GM12872 (cell line): Measurements from ENCODE around the gene SPTBN2.

Source experiments
- TF ChIP-seq, protein P1 (sequence below): IDR thresholded peaks from 3 replicates; pipeline ENCODE4 v1.5.1; 2011; ENCODE audit warnings: low read depth, mild to moderate bottlenecking, low read length, moderate library complexity; ENCODE audit not compliant: insufficient read depth

SPTBN2 gene

DNA sequence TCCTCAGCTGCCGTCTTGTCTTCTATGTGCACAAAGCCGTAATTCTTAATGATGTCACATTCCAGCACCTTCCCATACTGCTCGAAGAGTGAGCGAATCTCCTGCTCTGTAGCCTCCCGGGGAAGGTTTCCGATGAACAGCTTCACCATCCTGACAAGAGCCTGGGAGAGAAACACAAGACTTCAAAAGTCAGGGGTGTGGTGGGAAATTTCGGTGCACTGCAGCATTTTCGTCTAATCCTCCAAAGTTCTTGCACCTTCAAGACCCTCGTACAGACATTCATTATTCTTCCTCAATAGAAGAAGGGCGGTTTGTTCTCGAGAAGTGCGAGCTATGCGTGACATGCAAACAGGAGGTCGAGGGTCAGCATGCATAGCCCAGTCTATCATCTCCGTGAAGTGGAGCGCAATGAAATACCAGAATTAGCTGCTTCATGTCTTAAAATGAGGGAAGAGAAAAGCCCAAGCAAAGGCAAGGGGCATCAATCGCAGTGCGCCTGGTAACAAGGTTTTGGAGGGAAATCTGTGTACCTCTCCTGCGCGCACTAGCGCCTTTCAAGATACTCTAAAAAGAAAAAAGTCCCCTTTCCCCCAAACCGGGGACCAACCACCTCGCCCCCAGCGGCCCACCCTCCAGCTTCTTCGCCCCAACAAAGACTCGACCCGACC lies 52.0 kb downstream of the SPTBN2 start:
- TF ChIP-seq, protein P1, sequence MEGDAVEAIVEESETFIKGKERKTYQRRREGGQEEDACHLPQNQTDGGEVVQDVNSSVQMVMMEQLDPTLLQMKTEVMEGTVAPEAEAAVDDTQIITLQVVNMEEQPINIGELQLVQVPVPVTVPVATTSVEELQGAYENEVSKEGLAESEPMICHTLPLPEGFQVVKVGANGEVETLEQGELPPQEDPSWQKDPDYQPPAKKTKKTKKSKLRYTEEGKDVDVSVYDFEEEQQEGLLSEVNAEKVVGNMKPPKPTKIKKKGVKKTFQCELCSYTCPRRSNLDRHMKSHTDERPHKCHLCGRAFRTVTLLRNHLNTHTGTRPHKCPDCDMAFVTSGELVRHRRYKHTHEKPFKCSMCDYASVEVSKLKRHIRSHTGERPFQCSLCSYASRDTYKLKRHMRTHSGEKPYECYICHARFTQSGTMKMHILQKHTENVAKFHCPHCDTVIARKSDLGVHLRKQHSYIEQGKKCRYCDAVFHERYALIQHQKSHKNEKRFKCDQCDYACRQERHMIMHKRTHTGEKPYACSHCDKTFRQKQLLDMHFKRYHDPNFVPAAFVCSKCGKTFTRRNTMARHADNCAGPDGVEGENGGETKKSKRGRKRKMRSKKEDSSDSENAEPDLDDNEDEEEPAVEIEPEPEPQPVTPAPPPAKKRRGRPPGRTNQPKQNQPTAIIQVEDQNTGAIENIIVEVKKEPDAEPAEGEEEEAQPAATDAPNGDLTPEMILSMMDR = no peak

DNA sequence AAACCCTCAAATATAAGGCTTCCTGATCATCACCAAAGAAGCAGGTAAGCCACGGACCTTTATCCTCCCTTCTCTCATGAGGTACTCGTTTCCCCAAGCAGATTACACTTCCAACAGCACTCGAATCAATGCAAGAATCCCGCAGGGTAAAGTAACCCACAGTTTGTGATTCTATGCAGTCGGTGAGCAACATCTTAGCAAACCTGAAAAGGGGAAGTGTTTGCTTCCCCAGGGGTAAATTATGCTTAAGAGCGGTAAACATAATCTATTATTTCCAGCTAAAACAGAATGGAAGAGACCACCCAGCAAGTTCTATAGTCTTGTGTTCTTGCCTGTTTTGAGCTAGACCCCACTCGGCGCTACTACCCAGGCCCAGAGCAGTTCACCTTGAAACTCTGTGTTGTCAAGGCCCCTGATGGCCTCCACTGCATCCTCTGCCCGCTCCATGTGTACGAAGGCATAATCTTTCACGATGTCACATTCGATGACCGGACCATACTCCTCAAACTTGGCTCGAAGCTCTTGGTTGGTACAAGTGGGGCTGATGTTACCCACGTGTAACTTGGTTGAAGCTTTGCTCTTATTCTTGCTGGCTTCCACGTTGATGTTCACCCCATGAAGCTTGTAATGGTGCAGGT lies 52.6 kb downstream of the SPTBN2 start:
- TF ChIP-seq, protein P1 = no peak

DNA sequence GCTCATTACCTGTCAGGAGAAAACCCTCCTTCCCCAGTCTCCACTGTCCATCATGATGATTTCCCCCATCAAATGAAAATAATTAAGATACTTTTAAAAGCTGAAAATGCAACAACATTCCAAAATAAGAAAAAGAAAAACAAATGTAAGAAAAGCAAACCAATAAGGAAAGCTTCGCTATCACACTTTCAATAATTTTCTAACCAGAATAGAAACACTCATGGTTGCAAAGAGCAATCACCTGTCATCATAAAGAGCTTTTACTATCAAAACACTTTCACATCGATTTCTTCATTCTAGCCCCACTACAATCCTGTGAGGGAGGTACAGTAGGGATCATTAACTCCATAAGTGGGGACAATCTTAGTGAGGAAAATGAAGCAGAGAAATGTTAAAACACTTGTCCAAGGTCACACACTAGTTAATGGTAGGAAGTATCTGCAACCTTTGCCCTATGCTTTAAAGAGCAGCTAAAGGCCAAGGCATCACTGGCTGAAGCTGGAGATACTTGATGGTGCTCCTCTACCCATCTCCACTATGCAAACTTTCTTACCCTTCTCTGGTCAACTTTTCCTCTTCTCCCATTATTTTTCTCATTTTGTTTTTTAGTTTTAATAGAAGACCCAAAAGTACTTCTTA lies 53.9 kb downstream of the SPTBN2 start:
- TF ChIP-seq, protein P1 = no peak

DNA sequence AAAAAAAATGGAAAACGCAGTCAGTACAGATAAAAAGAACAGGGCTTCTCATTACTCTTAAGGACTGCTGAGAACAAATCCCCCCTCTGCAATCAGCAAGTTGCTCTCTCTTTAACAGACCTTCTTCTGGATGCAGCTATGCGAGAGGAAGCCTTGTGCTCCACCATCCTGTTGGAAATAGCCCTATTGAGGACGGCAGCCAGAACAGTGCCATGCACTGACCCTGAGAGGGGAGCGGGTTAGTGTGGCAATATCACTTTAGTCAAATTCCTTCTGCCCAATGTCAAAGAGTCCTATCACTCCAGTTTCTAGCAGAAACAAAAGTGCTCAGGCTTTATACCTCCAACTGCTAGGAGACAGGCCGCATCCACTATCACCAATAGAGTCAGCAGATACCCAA lies 58.2 kb downstream of the SPTBN2 start:
- TF ChIP-seq, protein P1 = no peak

DNA sequence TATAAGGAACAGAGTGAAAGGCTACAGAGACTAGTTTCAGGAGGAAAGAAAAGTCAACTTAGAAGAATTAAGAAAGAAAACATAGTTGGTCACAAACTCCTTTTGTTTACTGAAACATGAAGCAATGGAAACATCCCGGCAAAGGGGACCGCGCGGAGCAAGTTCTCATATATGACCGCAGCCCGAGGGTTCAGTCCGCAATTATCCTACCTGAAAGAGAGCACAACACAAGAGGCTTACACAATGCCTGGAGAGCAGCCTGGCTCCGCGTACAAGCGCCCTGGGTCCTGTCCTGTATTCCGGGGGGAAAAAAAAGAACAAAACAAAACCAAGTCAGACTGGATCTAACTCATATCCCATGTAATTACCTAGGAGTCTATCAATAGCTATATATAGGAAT lies 63.6 kb downstream of the SPTBN2 start:
- TF ChIP-seq, protein P1 = no peak

DNA sequence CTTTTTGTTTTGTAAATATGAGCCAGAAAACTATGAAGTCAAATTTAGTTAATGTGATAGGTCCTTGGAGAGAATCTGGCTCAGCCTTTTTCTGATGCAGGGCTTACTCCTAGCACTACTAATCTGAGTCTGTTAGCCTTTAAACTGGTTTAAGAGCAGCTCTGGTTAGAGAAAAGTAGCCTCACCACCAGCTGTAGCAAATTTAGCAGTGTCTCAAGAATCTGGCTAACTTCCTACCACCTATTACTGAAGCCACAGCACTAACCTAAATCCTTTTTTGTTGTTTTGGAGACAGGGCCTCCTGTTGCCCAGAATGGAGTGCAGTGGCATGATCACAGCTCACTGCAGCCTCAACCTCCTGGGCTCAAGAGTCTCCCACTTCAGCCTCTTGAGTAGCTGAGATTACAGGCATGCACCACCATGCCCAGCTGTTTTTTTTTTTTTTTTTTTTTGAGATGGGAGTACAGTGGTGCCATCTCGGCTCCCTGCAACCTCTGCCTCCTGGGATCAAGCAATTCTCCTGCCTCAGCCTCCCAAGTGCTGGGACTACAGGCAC lies 65.2 kb downstream of the SPTBN2 start:
- TF ChIP-seq, protein P1 = no peak

DNA sequence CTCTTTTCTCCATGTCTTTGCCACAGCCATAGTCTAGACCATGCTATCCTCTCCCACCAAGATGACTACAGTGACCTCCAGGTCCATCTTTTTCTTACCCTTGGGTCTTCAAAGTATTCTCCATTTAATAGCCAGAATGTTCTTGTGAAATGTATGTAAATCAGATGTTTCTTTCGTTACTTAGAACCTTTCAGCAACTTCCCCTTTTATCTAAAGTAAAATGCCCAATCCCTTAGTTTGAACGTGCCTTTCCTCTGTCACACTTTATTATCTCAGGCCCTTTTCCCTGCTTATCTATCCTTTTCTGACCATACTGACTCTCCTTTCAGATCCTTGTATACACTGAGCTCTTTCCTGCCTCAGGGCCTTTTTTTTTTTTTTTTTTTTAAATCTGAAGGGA lies 69.3 kb downstream of the SPTBN2 start:
- TF ChIP-seq, protein P1 = no peak
